ENCODE results near the gene ZWILCH.

The ZWILCH gene

DNA sequence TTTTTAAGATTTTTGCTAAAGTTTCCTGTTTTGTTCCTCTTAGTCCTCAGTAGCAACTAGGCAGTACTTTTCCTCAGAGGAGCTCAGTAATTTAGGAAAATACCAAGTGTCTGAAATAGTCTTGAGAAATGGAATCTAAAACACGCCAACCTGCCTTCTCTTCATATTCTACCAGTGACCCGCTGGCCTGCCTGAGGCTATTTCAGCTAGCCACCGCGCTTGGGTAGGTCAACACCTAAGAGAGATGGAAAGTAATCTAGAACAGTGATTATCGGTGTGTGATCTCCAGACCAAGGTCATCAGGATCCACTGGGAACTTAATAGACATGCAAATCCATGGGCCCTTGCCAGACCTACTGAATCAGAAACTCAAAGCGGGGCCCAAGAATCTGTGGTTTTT lies 53.1 kb downstream of the ZWILCH start:
- no peak for DNase-seq

DNA sequence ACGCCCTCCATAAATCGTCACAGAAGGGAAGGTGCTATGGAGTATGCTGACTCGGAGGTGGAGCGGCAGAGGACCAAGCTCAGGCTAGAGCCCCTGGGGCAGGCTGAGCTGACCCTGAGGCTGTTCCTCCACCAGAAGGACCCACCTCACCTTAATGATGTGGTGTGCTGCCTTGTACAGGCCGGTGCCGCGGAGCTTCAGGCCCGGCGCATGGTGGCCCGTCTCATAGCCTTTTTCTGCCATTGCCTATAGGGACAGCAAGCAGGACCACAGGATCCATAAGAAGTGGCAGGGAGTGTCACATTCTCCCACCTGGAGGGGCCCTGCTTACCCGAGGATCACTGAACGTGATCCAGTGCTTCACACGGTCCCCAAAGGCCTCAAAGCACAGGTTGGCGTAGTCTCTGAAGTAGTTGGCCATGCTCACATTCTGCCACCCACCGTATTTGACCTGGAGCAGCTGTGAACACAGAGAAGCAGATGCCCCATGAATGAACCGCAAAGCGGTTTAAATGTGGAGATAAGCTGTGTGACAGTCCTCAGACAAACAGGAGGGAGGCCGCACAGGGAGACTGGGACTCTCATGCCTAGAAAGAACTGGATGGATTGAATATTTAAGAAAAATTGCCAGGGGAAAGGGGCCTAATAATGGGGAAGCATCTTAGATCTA lies 55.9 kb downstream of the ZWILCH start:
- DNase-seq = no peak

DNA sequence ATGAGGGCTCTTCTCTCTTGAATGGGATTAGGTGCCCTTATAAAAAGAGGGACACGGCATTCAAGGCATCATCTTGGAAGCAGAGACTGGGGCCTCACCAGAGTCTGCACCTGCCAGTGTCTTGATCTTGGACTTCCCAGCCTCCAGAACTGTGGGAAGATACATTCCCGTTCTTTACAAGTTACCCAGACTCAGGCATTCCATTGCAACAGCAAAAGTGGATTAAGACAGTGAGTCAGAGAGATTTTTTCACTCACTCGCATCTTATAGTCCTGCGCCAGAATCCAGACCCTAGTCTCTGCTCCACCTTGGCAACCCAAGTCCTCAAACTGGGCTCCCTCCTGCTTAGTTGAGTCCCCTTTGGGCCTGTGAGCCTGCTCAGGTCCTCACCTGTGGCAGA lies 58.0 kb downstream of the ZWILCH start:
- no peak for DNase-seq

DNA sequence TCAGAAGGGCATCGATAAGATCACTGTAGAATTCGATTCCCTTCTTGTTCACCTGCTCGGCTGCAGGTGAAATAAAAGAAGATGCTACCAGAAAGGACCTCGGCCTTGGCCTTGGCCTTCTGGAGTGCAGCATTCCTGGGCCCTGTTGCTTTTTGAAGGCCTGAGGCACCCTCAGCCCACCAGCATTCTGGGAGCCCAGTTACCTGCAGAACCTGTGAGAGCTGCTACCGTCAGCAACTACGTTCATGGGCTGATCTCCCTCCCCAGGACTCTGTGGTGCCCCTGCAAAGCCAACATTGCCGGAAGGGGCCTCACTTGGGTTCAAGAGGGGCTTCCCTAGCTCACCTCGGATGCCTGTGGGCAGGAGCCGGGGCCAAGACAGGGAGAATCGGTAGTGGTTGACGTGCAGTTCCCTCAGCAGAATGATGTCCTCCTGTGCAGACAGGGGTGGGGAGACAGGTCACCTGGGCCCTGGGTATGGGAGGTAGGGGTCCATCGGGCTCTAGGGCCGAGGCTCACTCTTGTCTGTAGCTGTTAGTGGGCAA lies 58.5 kb downstream of the ZWILCH start:
- DNase-seq = no peak

DNA sequence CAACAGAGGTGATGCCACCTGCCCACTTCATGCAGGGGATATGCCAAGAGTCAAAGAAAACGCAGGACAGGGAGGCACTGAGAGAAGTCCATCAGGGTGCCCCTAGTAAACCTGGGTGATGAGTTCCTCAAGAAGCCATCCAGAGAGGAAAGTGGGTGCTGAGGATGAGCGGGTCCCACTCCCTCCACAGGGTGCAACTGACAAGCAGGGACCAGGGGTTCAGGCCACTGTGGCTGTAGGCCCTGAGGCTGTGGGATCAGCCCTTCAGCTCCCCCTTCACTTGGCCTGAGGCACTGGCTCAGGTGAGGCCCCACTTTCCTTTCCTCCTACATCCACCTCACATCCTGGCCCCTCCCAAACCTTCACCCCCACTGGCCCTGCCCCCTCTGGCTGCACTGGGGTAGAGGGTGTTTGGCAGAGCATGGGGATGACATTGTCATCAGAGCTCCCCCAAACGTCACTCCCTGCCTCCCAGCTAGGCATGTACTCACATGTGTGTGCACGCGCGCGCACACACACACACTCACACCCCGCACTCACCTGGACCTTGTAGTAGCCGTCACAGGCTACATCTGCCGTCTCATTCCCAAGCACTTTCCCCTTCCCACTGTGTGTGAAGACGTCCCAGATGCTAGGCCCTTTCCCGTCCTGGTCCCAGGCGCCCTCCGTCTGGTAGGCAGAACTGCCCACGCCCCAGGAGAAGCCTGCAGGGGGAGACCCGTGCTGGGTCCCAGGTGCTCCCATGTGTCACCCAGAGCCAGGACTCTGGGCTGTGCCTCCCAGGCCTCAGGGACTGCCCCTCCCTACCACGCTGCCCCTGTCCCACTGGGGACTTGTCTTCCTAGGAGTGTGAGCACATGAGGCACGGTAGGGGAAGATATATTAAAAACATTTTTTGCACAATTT lies 59.3 kb downstream of the ZWILCH start:
- no peak for DNase-seq

DNA sequence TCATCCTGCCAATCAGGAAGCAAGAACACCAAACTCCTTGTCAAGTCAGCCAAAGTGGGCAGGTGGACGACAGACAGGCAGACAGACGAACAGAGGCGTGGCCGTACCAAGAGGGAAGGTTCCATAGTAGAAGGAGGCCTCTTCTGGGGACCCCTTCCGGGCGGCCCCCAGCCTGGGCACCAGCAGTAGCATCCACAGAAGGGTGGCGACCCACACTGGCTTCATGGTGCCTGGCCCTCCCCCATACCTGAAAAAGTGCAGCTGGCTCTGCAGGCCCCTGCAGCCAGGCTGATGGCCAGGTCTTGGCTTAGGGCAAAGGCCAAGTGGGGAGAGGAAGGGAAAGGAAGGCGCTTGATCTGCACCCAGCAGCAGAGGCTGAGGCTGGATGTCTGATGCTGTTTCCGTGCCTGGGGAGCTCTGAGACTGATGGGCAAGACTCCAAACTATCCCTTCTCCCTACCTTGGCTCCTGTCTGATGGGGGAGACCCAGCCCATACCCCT lies 60.1 kb downstream of the ZWILCH start:
- no peak for DNase-seq

DNA sequence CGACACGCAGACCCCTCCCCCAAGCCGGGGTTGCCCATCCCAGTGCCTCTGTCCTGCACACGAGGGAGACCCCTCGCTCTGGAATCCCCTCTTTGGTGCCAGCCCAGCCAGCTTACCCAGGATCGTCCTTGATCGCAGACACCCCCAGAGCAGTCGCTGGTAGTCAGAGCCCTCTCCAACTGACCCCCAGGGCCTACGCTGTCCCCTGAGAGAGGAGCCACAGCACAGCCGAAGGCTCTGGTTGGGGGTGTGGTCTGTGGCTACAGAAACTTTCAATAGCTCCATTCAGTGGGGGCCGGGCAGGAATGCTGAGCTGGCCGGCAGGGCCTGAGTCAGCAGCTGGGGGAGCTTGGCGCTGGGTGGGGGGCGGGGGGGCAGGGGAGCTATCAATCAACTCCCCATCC lies 60.6 kb downstream of the ZWILCH start, which contains the start of gene LCTL:
Gene LCTL, minus strand, starts transcription at position 258 of the 404 bp plus-strand sequence. CDS start 633 bp downstream, outside the sequence.
- no peak for DNase-seq

DNA sequence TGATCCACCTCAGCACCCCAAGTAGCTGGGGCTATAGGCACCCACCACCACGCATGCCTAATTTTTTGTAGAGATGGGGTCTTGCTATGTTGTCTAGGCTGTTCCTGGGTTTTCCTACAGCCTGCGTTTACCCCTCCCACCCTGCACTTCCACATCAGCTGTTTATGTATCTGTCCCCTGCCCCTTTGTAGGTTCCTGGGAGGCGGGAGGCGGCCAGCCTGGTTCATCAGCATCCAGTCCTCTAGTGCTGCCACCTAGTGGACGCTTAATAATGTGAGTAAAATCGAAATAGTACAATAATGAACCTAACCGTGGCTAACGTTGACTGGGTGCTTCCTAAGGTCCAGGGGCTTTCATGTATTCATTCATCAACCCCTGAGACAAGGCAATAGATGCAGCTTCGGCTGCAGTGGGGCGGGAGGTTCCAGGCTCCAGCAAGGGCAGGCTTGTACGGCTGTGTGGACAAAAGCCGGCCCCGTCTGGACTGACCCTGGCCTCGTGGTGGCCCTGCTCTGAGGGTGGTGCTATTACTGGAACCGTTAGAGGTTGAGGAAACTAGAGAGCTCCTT lies 61.9 kb downstream of the ZWILCH start:
- peak; percentile 45 to 70 for DNase-seq

DNA sequence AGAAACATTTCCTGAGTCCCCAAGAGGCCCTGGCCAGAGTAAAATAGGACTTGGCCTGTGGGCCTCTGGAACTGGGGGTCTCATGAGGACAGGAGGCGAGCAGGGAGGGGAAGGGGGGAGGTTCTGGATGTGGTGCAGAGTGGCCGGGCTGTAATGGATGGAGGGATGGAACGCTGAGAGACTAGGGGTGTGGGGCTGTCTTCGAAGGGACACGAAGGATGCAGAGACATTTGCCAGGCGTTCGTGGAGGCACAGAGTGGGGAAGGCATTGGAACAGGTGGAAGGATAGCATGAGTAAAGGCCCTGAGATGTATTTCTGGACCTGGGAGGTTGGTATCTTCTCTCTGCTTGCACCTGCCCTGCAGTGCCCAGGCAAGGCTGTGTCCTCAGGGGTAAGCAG lies 62.8 kb downstream of the ZWILCH start:
- no peak for DNase-seq

DNA sequence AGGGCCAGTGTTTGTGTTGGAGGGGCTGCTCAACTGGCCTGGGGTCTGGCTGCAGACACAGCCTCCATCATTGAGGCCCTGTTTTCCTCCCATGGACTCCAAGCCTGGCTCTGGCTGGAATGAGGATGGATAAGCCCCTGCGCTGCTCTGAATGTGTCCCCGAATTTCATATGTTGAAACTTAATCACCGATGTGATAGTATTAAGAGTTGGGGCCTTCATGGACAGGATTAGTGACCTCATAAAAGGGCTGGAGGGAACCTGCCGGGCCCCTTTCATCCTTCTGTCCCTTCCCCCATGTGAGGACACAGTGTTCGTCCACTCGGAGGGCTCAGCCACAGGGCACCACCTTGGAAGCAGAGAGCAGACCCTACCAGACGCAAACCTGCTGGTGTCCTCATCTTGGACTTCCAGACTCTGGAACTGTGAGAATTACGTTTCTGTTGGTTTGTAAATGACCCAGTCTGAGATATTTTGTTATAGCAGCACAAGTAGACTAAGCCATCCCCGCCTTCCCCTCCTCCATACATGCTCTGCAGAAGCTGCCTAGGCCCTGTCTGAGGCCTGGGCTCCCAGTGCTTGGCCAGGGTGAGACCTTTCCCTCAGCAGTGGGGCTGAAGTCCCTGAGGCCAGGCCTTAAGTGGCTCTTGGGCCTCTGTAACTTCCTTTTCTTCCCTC lies 64.5 kb downstream of the ZWILCH start:
- no peak for DNase-seq

DNA sequence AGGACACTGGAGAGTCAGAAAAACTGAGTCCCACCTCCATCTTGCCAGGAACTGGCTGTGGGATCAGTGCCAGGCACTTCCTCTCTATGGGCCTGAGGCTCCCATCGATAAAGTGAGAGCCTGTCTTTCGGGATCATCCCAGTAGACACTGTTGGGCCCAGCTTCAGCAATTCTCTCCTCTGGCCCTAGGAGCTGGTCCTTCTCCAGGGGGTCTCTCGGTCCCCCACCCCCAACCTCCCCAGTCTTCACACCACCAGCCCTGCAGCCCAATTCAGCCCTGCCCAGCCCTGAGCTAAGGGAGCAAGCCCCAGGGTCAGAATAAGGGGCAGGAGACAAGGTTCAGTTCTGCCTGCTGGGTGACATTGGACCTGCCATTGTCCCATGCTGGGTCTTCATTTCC lies 65.2 kb downstream of the ZWILCH start:
- DNase-seq = no peak

DNA sequence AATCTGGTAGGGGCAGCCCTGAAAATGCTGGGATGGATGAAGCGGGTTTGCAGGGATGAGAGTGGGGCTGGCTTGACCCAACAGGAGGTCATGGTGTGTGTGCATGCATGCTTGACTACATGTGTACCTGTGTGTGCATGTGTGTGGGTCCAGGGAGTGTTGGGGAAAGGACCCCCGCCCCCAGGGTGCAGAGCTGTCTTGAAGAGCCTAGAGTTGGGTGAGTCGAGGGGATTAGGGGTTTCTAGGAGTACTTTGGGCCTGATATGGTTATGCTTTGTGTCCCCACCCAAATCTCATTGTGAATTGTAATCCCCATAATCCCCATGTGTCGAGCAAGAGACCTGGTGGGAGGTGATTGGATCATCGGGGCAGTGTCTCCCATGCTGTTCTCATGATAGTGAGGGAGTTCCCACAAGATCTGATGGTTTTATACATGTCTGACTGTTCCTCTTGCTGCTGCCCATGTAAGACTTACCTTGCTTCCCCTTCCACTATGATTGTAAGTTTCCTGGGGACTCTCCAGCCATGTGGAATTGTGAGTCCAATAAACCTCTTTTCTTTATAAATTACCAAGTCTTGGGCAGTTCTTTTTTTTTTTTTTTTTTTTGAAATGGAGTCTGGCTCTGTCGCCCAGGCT lies 65.8 kb downstream of the ZWILCH start:
- no peak for DNase-seq

DNA sequence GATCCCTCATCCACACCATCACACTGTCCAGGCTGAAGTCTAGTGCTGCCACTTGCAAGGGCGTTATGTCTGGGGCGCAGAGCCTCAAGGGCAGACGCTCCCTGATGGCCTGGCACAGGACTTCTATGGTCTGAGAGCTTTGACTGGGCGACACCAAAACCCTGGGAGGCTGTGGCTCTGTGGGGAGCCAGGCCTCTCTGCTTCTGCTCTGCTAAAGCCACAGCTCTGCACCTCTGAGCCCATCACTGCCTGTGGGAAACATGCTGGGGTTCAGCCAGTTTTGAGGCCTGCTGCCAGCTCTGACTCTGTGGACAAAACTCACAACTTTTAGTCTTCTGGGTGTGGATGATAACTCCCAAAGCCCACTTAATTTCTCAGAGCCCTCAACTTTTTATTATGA lies 67.0 kb downstream of the ZWILCH start:
- no peak for DNase-seq

DNA sequence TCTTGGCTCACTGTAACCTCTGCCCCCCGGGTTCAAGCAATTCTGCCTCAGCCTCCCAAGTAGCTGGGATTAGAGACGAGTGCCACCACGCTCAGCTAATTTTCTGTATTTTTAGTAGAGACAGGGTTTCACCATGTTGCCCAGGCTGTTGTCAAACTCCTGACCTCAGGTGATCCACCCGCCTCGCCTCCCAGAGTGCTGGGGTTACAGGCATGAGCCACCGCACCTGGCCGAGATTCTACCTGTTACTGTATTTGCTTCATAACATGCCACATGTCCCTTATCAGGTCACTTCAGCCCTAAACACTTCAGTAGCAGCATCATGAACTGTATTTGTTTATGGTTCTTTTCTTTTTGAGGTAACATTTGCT lies 68.2 kb downstream of the ZWILCH start:
- DNase-seq = no peak

DNA sequence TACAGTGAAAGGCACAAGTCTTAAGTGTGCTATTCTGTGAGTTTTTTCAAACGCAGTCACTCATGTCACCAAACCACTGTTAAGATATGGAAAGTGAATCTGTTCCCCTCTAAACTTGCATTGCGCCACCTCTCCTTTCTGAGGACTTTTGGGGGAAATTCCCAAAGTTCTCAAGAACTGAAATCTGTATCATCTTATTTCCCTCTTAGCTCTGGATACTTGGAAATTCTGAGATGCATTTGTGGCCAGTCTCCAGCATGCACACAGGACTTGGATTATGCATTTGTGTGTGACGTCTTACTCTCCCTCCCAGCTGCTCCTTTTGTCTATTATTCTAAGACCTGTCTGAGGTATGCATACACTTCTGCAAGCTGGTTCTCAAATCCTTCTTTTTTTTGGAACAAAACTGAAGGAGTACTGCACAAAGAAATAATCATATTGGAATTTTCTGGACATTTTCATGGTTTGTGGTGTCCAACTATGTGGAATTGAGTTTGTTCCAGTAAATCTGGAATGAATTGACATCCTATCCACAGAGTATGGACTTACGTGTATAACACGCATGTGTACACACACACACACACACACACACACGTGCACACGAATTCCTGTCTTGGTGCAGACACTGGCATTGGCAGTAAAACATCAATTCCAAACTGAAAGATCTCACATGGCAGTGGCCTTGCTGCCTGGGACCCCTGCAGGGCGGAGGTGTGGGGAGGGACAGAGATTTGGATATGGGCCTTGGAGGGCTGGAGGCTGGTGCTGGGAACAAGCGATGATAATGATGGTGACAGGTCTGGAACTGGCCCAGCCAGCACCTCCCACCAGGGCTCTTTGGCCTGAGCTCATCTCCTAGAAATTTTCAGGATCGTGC lies 68.8 kb downstream of the ZWILCH start:
- DNase-seq = no peak

DNA sequence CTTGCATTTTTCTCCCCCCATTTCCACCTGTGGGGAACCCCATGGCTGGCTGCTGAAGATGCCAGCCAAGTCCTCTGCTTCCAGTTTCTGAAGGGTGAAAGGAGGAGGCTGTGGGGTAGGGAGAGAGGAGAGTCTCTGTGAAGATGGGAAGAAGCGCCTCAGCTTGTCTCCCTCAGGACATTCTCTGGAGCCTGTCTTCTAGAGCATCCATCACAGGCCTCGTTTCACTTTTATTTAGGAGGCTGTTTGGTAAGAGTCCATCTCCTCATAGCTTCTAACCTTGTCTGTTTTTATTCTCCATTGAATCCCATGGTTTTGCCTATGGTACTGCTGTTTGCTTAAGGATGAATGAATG lies 69.4 kb downstream of the ZWILCH start:
- no peak for DNase-seq

DNA sequence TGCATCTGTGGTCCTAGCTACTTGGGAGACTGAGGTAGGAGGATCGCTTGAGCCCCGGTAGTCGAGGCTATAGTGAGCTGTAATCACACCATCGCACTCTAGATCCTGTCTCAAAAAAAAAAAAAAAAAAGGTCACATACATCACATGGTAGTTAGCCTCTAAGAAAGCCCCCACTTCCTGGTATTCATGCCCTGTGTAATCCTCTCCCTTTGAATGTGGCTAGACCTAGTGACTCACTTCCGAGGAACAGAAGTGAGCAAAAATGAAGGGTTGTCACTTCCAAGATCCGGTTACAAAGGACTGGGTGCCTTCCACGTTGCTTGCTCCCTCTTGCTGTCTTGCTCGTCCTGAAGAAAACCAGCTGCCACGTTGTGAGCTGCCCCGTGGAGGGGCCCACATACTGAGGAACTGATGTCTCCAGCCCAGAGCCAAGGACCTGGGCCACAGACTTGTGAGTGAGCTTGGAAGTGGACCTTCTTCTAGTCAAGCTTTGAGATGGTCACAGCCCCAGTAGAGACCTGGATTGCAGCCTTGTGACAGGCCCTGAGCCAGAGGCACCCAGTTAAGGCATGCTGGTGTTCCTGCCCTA lies 73.3 kb downstream of the ZWILCH start:
- peak in 1 of 2 donors; percentile 4 for DNase-seq

DNA sequence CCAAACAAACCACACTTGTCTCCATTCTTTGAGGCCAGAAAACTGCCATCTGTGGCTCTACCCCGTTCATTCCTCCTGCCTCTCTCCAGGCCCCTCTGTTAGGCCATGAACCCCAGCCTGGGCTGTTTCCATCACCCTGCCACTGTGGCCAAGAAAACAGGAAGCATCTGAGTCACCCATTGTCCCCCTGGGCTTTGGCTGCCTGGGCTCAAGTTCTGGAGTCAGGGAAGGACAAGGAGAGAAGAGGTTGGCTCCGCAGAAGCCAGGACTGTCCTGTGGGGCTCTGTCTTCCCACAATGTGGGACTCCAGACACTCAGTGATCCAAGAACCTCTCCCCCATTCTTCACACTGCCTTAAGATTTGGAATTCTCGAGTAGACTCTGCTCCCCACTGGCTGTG lies 75.5 kb downstream of the ZWILCH start:
- no peak for DNase-seq

DNA sequence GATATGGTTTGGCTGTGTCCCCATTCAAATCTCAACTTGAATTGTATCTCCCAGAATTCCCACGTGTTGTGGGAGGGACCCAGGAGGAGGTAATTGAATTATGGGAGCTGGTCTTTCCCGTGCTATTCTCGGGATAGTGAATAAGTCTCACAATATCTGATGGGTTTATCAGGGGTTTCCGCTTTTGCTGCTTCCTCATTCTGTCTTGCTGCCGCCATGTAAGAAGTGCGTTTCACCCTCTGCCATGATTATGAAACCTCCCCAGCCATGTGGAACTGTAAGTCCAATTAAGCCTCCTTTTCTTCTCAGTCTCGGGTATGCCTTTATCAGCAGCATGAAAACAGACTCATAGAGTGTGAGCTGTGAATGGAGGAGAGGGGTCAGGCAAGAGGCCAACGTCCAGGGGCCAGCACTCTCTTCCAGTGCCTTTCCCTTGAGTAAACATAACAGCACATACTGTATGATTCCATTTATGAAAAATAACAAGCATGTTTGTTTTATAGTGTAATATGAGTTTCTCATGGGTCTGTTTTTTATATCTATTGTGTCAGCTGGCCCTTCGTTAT lies 76.9 kb downstream of the ZWILCH start:
- no peak for DNase-seq

DNA sequence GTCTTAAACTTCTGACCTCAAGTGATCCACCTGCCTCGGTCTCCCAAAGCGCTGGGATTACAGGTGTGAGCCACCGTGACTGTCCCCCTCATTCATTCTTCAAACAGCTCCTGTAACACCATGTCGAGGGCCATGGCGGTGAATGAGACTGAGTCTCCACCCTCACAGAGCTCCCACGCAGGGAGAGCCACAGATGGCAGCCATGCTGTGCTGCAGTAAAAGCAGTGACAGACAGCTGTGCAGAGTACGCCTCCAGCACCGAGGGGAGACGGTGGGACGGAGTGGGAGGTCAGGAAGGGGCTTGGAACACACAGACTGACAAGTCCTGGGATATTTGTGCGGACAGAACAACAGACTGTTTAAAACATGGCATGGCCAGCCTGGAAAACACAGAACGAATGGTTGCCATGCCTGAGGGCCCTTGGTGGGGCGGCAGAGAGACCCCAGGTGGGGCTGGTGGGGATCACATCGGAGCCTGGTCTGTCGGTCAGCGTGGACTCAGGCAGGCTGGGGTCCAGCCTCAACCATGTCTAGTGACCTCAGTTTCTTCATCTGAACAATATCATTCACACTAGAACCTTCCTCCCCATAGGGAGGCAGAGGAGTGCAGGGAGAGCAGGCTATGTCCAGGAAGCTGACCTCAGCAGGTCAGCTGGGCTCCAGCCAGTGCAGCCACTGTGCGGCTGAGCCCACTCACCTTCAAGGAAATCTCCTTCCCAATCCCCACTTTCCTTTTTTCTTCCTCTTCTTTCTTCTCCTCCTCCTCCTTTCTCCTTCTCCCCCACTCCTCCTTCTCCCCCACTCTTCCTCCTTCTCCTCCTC lies 81.2 kb downstream of the ZWILCH start:
- no peak for DNase-seq

All from CD4-positive, alpha-beta T cell treated with Interferon alpha-2 for 1 hour (primary cell).